SK-N-SH treated with all-trans-retinoic acid at 6 μM for 48 hours (cell line): ENCODE data around the gene CLSTN2.

ENCODE experiments used
- ATAC-seq: fragments of 200-7000 bp; cut with Tn5 transposase; 3 replicates; pipeline ENCODE4 v1.9.1; 2020; ENCODE audit warnings: mild to moderate bottlenecking, moderate library complexity
- BACH2 ChIP-seq: fragments of 250-450 bp; sonication (Bioruptor Pico); IDR thresholded peaks from 2 replicates; pipeline ENCODE4 v1.9.0; 2021; ENCODE audit warnings: mild to moderate bottlenecking, borderline replicate concordance
- CSDC2 ChIP-seq: fragments of 250-450 bp; sonication (Bioruptor Pico); IDR thresholded peaks from 2 replicates; pipeline ENCODE4 v1.5.0; 2020; ENCODE audit warnings: mild to moderate bottlenecking, moderate library complexity
- ESRRG ChIP-seq: fragments of 250-450 bp; sonication (Bioruptor Pico); IDR thresholded peaks from 2 replicates; pipeline ENCODE4 v1.6.1; 2021; ENCODE audit warnings: mild to moderate bottlenecking
- GLIS3 ChIP-seq: fragments of 250-450 bp; sonication (Bioruptor Pico); IDR thresholded peaks from 2 replicates; pipeline ENCODE4 v1.5.0; 2020; ENCODE audit warnings: mild to moderate bottlenecking, moderate library complexity
- ISL1 ChIP-seq: fragments of 250-450 bp; sonication (Bioruptor Pico); IDR thresholded peaks from 2 replicates; pipeline ENCODE4 v2.1.2; 2022; ENCODE audit warnings: mild to moderate bottlenecking, moderate library complexity
- OSR1 ChIP-seq: fragments of 250-450 bp; sonication (Bioruptor Pico); IDR thresholded peaks from 2 replicates; pipeline ENCODE4 v1.8.0; 2022; ENCODE audit warnings: moderate library complexity, mild to moderate bottlenecking, inconsistent platforms
- PPARA ChIP-seq: fragments of 250-450 bp; sonication (Bioruptor Pico); IDR thresholded peaks from 2 replicates; pipeline ENCODE4 v1.5.0; 2020; ENCODE audit warnings: mild to moderate bottlenecking, borderline replicate concordance
- RARB ChIP-seq: fragments of 250-450 bp; sonication (Bioruptor Pico); IDR thresholded peaks from 2 replicates; pipeline ENCODE4 v1.8.0; 2021; ENCODE audit warnings: mild to moderate bottlenecking, moderate library complexity
- SNAI2 ChIP-seq: fragments of 250-450 bp; sonication (Bioruptor Pico); IDR thresholded peaks from 2 replicates; pipeline ENCODE4 v1.5.0; 2020; ENCODE audit warnings: mild to moderate bottlenecking, moderate library complexity
- TCF4 ChIP-seq: fragments of 250-450 bp; sonication (Bioruptor Pico); IDR thresholded peaks from 2 replicates; pipeline ENCODE4 v1.8.0; 2021; ENCODE audit warnings: mild to moderate bottlenecking, moderate library complexity, borderline replicate concordance
- TOX ChIP-seq: fragments of 250-450 bp; sonication (Bioruptor Pico); IDR thresholded peaks from 2 replicates; pipeline ENCODE4 v1.8.0; 2021; ENCODE audit warnings: mild to moderate bottlenecking, moderate library complexity, borderline replicate concordance
- ZC3H10 ChIP-seq: fragments of 250-450 bp; sonication (Bioruptor Pico); IDR thresholded peaks from 2 replicates; pipeline ENCODE4 v1.5.1; 2021; ENCODE audit warnings: mild to moderate bottlenecking, moderate library complexity
- ZFP3 ChIP-seq: fragments of 250-450 bp; sonication (Bioruptor Pico); IDR thresholded peaks from 2 replicates; pipeline ENCODE4 v1.5.0; 2020; ENCODE audit warnings: mild to moderate bottlenecking, moderate library complexity
- ZFP30 ChIP-seq: fragments of 450-650 bp; formaldehyde crosslinking; IDR thresholded peaks from 2 replicates; pipeline ENCODE4 v1.5.0; 2022; ENCODE audit warnings: mild to moderate bottlenecking, moderate library complexity
- ZNF565 ChIP-seq: fragments of 450-650 bp; formaldehyde crosslinking; conservative IDR thresholded peaks from 2 replicates; pipeline ENCODE4 v1.5.0; 2020; ENCODE audit warnings: low read depth, mild to moderate bottlenecking, moderate library complexity
- ZNF70 ChIP-seq: fragments of 450-650 bp; formaldehyde crosslinking; IDR thresholded peaks from 2 replicates; pipeline ENCODE4 v1.5.0; 2020; ENCODE audit warnings: mild to moderate bottlenecking, moderate library complexity
- ZNF8 ChIP-seq: fragments of 450-650 bp; formaldehyde crosslinking; IDR thresholded peaks from 2 replicates; pipeline ENCODE4 v1.5.0; 2020; ENCODE audit warnings: mild to moderate bottlenecking, moderate library complexity
- TF ChIP-seq, protein P1 (sequence below): fragments of 250-450 bp; sonication (Bioruptor Pico); IDR thresholded peaks from 2 replicates; pipeline ENCODE4 v1.5.1; 2021; ENCODE audit warnings: mild to moderate bottlenecking, moderate library complexity
- TF ChIP-seq, protein P2 (sequence below): fragments of 250-450 bp; sonication (Bioruptor Pico); IDR thresholded peaks from 2 replicates; pipeline ENCODE4 v1.8.0; 2021; ENCODE audit warnings: low read depth, mild to moderate bottlenecking, moderate library complexity, borderline replicate concordance
- TF ChIP-seq, protein P3 (sequence below): fragments of 250-450 bp; sonication (Bioruptor Pico); IDR thresholded peaks from 2 replicates; pipeline ENCODE4 v1.5.0; 2020; ENCODE audit warnings: mild to moderate bottlenecking, moderate library complexity
- TF ChIP-seq, protein P4 (sequence below): fragments of 250-450 bp; sonication (Bioruptor Pico); IDR thresholded peaks from 2 replicates; pipeline ENCODE4 v1.8.0; 2020; ENCODE audit warnings: mild to moderate bottlenecking, moderate library complexity, borderline replicate concordance
- TF ChIP-seq, protein P5 (sequence below): fragments of 250-450 bp; sonication (Bioruptor Pico); IDR thresholded peaks from 2 replicates; pipeline ENCODE4 v1.5.1; 2020; ENCODE audit warnings: low read depth, mild to moderate bottlenecking, moderate library complexity

The CLSTN2 gene

DNA sequence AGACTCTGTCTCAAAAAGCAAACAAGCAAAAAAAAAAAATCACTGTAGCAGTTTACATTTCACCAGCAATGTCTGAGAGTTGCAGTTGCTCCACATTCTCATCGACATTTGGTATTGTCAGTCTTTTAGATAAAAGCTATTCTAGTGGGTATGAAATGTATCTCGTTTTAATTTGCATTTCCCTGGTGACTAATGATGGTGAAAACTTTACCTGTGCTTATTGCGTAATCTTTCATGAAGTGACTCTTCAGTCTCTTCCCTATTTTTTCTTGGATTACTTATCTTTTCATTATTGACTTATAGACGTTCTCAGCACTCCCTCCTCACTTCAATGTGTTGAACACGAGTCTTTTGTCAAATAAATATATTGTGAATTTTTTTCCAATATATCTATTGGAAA is 37.2 kb upstream of the CLSTN2 start:
- TF ChIP-seq ZNF8 (CRISPR knock-in tag) (no peak), TCF4 (no peak), ZNF70 (CRISPR knock-in tag) (no peak), ZNF565 (no peak), SNAI2 (CRISPR knock-in tag) (no peak), BACH2 (CRISPR knock-in tag) (no peak)
- ATAC-seq: no peak

DNA sequence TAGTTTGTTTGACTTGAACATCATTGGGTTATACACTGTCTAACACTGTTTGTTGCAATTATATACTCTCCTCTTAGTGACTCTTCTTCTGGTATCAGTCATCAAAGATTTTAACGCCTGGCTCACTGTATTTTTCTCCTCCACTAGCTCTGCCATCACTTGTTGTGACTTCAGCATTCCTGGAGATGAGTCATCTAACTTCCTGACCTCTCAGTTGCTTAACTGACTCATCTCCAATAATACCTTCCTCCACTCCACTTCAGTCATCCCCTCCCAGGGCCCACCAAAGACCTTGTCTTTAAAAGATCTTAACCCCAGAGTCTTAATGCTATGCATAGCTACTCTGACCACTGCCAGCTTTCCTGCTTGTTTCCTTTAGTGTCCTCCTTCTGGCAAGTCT is 28.6 kb upstream of the CLSTN2 start:
- no peak for ATAC-seq
- TF ChIP-seq, protein P1, sequence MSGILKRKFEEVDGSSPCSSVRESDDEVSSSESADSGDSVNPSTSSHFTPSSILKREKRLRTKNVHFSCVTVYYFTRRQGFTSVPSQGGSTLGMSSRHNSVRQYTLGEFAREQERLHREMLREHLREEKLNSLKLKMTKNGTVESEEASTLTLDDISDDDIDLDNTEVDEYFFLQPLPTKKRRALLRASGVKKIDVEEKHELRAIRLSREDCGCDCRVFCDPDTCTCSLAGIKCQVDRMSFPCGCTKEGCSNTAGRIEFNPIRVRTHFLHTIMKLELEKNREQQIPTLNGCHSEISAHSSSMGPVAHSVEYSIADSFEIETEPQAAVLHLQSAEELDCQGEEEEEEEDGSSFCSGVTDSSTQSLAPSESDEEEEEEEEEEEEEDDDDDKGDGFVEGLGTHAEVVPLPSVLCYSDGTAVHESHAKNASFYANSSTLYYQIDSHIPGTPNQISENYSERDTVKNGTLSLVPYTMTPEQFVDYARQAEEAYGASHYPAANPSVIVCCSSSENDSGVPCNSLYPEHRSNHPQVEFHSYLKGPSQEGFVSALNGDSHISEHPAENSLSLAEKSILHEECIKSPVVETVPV (CRISPR knock-in tag): no peak
- TF ChIP-seq ZFP30 (CRISPR knock-in tag): no peak
- TF ChIP-seq, protein P2, sequence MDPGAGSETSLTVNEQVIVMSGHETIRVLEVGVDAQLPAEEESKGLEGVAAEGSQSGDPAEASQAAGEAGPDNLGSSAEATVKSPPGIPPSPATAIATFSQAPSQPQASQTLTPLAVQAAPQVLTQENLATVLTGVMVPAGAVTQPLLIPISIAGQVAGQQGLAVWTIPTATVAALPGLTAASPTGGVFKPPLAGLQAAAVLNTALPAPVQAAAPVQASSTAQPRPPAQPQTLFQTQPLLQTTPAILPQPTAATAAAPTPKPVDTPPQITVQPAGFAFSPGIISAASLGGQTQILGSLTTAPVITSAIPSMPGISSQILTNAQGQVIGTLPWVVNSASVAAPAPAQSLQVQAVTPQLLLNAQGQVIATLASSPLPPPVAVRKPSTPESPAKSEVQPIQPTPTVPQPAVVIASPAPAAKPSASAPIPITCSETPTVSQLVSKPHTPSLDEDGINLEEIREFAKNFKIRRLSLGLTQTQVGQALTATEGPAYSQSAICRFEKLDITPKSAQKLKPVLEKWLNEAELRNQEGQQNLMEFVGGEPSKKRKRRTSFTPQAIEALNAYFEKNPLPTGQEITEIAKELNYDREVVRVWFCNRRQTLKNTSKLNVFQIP (CRISPR knock-in tag): no peak
- no peak for TF ChIP-seq ZNF565
- TF ChIP-seq BACH2 (CRISPR knock-in tag): no peak
- no peak for TF ChIP-seq ISL1 (CRISPR knock-in tag)
- no peak for TF ChIP-seq SNAI2 (CRISPR knock-in tag)
- no peak for TF ChIP-seq TCF4
- TF ChIP-seq RARB (CRISPR knock-in tag): no peak
- TF ChIP-seq, protein P3, sequence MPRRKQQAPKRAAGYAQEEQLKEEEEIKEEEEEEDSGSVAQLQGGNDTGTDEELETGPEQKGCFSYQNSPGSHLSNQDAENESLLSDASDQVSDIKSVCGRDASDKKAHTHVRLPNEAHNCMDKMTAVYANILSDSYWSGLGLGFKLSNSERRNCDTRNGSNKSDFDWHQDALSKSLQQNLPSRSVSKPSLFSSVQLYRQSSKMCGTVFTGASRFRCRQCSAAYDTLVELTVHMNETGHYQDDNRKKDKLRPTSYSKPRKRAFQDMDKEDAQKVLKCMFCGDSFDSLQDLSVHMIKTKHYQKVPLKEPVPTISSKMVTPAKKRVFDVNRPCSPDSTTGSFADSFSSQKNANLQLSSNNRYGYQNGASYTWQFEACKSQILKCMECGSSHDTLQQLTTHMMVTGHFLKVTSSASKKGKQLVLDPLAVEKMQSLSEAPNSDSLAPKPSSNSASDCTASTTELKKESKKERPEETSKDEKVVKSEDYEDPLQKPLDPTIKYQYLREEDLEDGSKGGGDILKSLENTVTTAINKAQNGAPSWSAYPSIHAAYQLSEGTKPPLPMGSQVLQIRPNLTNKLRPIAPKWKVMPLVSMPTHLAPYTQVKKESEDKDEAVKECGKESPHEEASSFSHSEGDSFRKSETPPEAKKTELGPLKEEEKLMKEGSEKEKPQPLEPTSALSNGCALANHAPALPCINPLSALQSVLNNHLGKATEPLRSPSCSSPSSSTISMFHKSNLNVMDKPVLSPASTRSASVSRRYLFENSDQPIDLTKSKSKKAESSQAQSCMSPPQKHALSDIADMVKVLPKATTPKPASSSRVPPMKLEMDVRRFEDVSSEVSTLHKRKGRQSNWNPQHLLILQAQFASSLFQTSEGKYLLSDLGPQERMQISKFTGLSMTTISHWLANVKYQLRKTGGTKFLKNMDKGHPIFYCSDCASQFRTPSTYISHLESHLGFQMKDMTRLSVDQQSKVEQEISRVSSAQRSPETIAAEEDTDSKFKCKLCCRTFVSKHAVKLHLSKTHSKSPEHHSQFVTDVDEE: no peak
- TF ChIP-seq, protein P4, sequence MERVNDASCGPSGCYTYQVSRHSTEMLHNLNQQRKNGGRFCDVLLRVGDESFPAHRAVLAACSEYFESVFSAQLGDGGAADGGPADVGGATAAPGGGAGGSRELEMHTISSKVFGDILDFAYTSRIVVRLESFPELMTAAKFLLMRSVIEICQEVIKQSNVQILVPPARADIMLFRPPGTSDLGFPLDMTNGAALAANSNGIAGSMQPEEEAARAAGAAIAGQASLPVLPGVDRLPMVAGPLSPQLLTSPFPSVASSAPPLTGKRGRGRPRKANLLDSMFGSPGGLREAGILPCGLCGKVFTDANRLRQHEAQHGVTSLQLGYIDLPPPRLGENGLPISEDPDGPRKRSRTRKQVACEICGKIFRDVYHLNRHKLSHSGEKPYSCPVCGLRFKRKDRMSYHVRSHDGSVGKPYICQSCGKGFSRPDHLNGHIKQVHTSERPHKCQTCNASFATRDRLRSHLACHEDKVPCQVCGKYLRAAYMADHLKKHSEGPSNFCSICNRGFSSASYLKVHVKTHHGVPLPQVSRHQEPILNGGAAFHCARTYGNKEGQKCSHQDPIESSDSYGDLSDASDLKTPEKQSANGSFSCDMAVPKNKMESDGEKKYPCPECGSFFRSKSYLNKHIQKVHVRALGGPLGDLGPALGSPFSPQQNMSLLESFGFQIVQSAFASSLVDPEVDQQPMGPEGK: no peak
- no peak for TF ChIP-seq PPARA (CRISPR knock-in tag)
- TF ChIP-seq ZNF8 (CRISPR knock-in tag): no peak
- no peak for TF ChIP-seq ZC3H10
- TF ChIP-seq ZFP3 (CRISPR knock-in tag): no peak
- no peak for TF ChIP-seq OSR1 (CRISPR knock-in tag)
- TF ChIP-seq ZNF70 (CRISPR knock-in tag): no peak
- TF ChIP-seq, protein P5, sequence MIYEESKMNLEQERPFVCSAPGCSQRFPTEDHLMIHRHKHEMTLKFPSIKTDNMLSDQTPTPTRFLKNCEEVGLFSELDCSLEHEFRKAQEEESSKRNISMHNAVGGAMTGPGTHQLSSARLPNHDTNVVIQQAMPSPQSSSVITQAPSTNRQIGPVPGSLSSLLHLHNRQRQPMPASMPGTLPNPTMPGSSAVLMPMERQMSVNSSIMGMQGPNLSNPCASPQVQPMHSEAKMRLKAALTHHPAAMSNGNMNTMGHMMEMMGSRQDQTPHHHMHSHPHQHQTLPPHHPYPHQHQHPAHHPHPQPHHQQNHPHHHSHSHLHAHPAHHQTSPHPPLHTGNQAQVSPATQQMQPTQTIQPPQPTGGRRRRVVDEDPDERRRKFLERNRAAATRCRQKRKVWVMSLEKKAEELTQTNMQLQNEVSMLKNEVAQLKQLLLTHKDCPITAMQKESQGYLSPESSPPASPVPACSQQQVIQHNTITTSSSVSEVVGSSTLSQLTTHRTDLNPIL (CRISPR knock-in tag): no peak

DNA sequence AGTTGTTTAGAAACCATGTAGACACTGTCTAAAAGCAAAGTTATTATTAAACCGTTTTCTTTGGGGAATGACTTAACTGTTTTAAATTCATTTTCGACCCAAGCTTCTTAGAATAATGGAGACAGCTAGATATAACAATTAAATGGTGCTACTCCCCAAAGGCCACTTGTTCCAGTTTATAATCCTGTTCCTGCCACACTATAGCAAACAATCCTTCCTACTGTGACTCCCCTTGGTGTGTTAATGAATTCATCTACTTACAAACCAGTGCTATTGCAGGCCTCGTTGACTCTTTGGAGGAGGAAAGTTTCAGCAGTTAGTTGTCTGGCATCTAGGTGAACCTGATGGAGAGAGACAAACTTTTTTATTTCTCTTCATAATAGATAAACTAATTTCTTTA is 25.2 kb upstream of the CLSTN2 start:
- TF ChIP-seq PPARA (CRISPR knock-in tag): no peak
- TF ChIP-seq TOX (CRISPR knock-in tag): no peak
- no peak for TF ChIP-seq ISL1 (CRISPR knock-in tag)
- TF ChIP-seq ZNF565: no peak
- no peak for TF ChIP-seq OSR1 (CRISPR knock-in tag)
- no peak for TF ChIP-seq CSDC2 (CRISPR knock-in tag)
- TF ChIP-seq ZC3H10: no peak
- no peak for TF ChIP-seq ZNF8 (CRISPR knock-in tag)
- no peak for TF ChIP-seq GLIS3 (CRISPR knock-in tag)
- no peak for TF ChIP-seq ZFP3 (CRISPR knock-in tag)
- TF ChIP-seq, protein P1 (CRISPR knock-in tag): no peak
- TF ChIP-seq ESRRG: no peak
- TF ChIP-seq ZFP30 (CRISPR knock-in tag): no peak
- no peak for TF ChIP-seq SNAI2 (CRISPR knock-in tag)
- TF ChIP-seq, protein P3: no peak
- ATAC-seq: no peak
